Neural progenitor cell (in vitro differentiated cells): Measurements from ENCODE around the gene DNAJB11. TPM values are rescaled to one million over a fixed set of nuclear protein-coding genes. Genes with fewer than 3 reads are reported as not detected.

Source experiments
- DNase-seq: peaks from one replicate; pipeline ENCODE4 v3.0.0-alpha.2; 2016; ENCODE audit warnings: low spot score
- H2AFZ ChIP-seq: fragments of 200-600 bp; sonication (generic); replicated peaks from 2 replicates; pipeline ENCODE4 v1.6.1; 2016; ENCODE audit warnings: antibody characterized with exemption
- H3F3A ChIP-seq: fragments of 200-600 bp; sonication (generic); 2 replicates; pipeline ENCODE4 v1.6.1; 2016; ENCODE audit warnings: antibody characterized with exemption, low read depth
- H3K27ac ChIP-seq: fragments of 200-600 bp; sonication (generic); 2 replicates; pipeline ENCODE4 v1.5.1; 2016; ENCODE audit warnings: mild to moderate bottlenecking
- H3K27me3 ChIP-seq: fragments of 200-600 bp; sonication (generic); 2 replicates; pipeline ENCODE4 v1.6.1; 2016; ENCODE audit warnings: mild to moderate bottlenecking, moderate library complexity
- H3K36me3 ChIP-seq: fragments of 200-600 bp; sonication (generic); 2 replicates; pipeline ENCODE4 v1.5.1; 2016
- H3K4me1 ChIP-seq: fragments of 200-600 bp; sonication (generic); 2 replicates; pipeline ENCODE4 v1.6.1; 2016; ENCODE audit warnings: mixed run types
- H3K4me2 ChIP-seq: fragments of 200-600 bp; sonication (generic); 2 replicates; pipeline ENCODE4 v1.6.1; 2016
- H3K4me3 ChIP-seq: fragments of 200-600 bp; sonication (generic); 2 replicates; pipeline ENCODE4 v1.5.1; 2016
- H3K79me2 ChIP-seq: fragments of 200-600 bp; sonication (generic); 2 replicates; pipeline ENCODE4 v1.6.1; 2016; ENCODE audit warnings: low read depth
- H3K9ac ChIP-seq: fragments of 200-600 bp; sonication (generic); 2 replicates; pipeline ENCODE4 v1.6.1; 2016
- H3K9me3 ChIP-seq: fragments of 200-600 bp; sonication (generic); 2 replicates; pipeline ENCODE4 v1.5.1; 2016; ENCODE audit warnings: low read depth
- H4K20me1 ChIP-seq: fragments of 200-600 bp; sonication (generic); 2 replicates; pipeline ENCODE4 v1.6.1; 2016; ENCODE audit warnings: low read depth
- H3K27ac Mint-ChIP-seq: 3 replicates; pipeline ENCODE4 v1.8.0; 2021; ENCODE audit warnings: mixed read lengths
- H3K27me3 Mint-ChIP-seq: 2 replicates; pipeline ENCODE4 v1.8.0; 2022; ENCODE audit warnings: low read depth, mild to moderate bottlenecking, inconsistent platforms, moderate library complexity, mixed read lengths; ENCODE audit not compliant: insufficient read depth
- H3K36me3 Mint-ChIP-seq: 3 replicates; pipeline ENCODE4 v1.8.0; 2021; ENCODE audit warnings: mixed read lengths
- H3K4me1 Mint-ChIP-seq: 3 replicates; pipeline ENCODE4 v1.8.0; 2021; ENCODE audit warnings: mixed read lengths
- H3K4me3 Mint-ChIP-seq: 3 replicates; pipeline ENCODE4 v1.8.0; 2021; ENCODE audit warnings: mild to moderate bottlenecking, moderate library complexity, mixed read lengths
- H3K9me3 Mint-ChIP-seq: 3 replicates; pipeline ENCODE4 v1.8.0; 2020; ENCODE audit warnings: mixed read lengths
- EZH2 ChIP-seq: fragments of 200-600 bp; sonication (generic); IDR thresholded peaks from 2 replicates; pipeline ENCODE4 v1.6.1; 2017; ENCODE audit warnings: antibody characterized with exemption, mild to moderate bottlenecking, moderate library complexity
- EZH2phosphoT487 ChIP-seq: fragments of 200-600 bp; sonication (generic); IDR thresholded peaks from 2 replicates; pipeline ENCODE4 v1.6.1; 2017; ENCODE audit warnings: antibody characterized with exemption
- total RNA-seq: library from RNA; depleted of rRNA; stranded (reverse); fragments of >200 nt; gene quantifications from 2 replicates; pipeline ENCODE4 v1.2.3, GENCODE V29; 2015; ENCODE audit warnings: low replicate concordance
- TF ChIP-seq, protein P1 (sequence below): fragments of 200-600 bp; sonication (generic); IDR thresholded peaks from 2 replicates; pipeline ENCODE4 v1.5.1; 2017; ENCODE audit warnings: antibody characterized with exemption, mild to moderate bottlenecking

The DNAJB11 gene
- total RNA-seq, 1 donor from 2014 or later: 73.0 TPM

- TF ChIP-seq EZH2phosphoT487: no peak
- Histone ChIP-seq H3F3A (no peaks in the 10 kb centered on the region), H3K4me3 (no peak overlapping the region), H3K9me3 (no peaks in the 10 kb centered on the region), H3K4me1 (no peaks in the 10 kb centered on the region), H3K79me2 (no peaks in the 10 kb centered on the region), H3K4me2 (no peak overlapping the region), H3K27me3 (no peaks in the 10 kb centered on the region), H4K20me1 (no peaks in the 10 kb centered on the region), H3K36me3 (no peaks in the 10 kb centered on the region), H3K27ac (no peak overlapping the region), H3K9ac (no peak overlapping the region), H2AFZ (peak overlapping the region; percentile 50)
- peaks cover 4% of the 10 kb centered on the region for H3K27me3 Mint-ChIP-seq
- H3K9me3 Mint-ChIP-seq: no peaks in the 10 kb centered on the region
- peak overlapping the region; percentile 1 for H3K27ac Mint-ChIP-seq
- H3K4me3 Mint-ChIP-seq: no peak overlapping the region
- H3K36me3 Mint-ChIP-seq: no peaks in the 10 kb centered on the region
- DNase-seq: no peak
- H3K4me1 Mint-ChIP-seq: no peaks in the 10 kb centered on the region
Observed at GRCh38 chr3:186603159-186603558, 32.6 kb downstream of the DNAJB11 start.

DNA sequence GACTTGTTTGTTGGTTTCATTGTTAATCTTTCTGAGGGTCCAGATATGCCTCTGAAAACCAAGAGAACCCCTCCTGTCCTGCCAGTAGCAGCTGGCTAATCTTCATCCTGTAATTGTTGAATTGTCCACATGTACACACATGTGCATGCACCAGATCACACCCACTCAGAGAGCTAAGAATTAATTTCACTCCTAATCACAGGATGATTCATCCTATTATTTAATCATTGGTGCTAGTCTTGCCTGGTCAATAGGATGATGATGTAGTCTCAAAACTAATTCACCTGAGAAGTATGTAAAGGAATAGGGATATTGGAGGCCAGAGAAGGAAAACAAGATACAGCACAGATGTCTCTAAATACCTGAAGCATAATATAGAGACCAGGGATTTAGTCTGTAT is 34.6 kb downstream of the DNAJB11 start:
- Histone ChIP-seq H3K36me3 (no peaks in the 10 kb centered on the region), H3K27ac (no peak overlapping the region), H4K20me1 (no peaks in the 10 kb centered on the region), H3F3A (no peaks in the 10 kb centered on the region), H3K9ac (no peak overlapping the region), H3K4me1 (no peaks in the 10 kb centered on the region), H3K27me3 (no peaks in the 10 kb centered on the region), H3K9me3 (no peaks in the 10 kb centered on the region), H2AFZ (no peak overlapping the region), H3K79me2 (no peaks in the 10 kb centered on the region), H3K4me3 (no peak overlapping the region), H3K4me2 (no peak overlapping the region)
- no peak for DNase-seq
- no peaks in the 10 kb centered on the region for H3K36me3 Mint-ChIP-seq
- peaks cover 4% of the 10 kb centered on the region for H3K27me3 Mint-ChIP-seq
- no peaks in the 10 kb centered on the region for H3K4me1 Mint-ChIP-seq
- no peak for TF ChIP-seq EZH2phosphoT487
- TF ChIP-seq, protein P1, sequence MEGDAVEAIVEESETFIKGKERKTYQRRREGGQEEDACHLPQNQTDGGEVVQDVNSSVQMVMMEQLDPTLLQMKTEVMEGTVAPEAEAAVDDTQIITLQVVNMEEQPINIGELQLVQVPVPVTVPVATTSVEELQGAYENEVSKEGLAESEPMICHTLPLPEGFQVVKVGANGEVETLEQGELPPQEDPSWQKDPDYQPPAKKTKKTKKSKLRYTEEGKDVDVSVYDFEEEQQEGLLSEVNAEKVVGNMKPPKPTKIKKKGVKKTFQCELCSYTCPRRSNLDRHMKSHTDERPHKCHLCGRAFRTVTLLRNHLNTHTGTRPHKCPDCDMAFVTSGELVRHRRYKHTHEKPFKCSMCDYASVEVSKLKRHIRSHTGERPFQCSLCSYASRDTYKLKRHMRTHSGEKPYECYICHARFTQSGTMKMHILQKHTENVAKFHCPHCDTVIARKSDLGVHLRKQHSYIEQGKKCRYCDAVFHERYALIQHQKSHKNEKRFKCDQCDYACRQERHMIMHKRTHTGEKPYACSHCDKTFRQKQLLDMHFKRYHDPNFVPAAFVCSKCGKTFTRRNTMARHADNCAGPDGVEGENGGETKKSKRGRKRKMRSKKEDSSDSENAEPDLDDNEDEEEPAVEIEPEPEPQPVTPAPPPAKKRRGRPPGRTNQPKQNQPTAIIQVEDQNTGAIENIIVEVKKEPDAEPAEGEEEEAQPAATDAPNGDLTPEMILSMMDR: no peak
- H3K9me3 Mint-ChIP-seq: no peaks in the 10 kb centered on the region
- no peak overlapping the region for H3K4me3 Mint-ChIP-seq
- H3K27ac Mint-ChIP-seq: no peak overlapping the region

DNA sequence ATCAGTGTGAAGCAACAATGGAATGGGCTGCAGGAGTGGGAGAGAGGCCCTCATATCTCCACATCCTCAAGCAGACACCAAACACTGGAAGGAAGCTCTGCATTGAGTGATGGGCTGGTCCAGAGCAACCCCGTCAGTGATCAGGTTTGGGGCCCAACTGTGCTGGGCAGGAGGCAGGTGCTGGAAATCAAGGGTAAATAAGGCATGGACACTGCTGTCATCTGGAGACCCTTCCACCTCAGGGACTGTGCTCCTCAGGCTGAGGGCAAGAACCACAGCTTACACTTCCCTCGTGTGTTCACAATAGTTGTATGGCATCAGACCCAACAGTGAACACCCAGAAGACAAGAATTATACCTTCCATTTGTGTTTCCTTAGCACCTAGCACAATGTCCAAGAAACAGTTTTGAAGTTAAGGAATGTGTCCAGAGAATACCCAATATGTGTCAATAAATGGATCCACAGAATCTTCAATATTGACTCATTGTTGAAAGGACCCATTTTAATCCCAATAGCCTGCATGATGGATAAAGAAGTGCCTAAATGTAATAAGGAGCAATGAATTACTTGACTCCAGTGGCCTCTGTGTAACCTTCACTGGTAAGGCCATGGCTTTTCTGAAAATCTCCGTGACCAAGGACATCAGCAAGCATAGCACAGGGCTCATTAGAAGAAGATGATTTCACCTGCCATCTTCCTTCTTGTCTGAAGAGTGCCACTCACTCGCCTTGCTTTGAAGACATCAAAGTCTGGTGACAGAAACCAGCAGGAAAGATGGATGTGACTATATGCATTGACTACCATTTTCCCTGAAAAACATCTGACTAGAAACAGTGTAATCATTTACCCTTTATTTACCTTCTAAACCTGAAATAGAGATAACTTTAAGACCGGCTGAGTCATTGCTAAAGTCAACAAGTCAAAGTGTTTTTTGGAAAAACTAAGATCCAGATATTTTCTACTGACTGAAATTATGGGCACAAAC is 35.3 kb downstream of the DNAJB11 start:
- H3K4me3 ChIP-seq: no peak overlapping the region
- H2AFZ ChIP-seq: no peak overlapping the region
- H3K4me1 ChIP-seq: no peaks in the 10 kb centered on the region
- no peaks in the 10 kb centered on the region for H3K36me3 Mint-ChIP-seq
- H3K27me3 ChIP-seq: no peaks in the 10 kb centered on the region
- H3K36me3 ChIP-seq: no peaks in the 10 kb centered on the region
- no peaks in the 10 kb centered on the region for H3K79me2 ChIP-seq
- H3K27ac ChIP-seq: no peak overlapping the region
- H3K27me3 Mint-ChIP-seq: peaks cover 4% of the 10 kb centered on the region
- H3K4me2 ChIP-seq: no peak overlapping the region
- H3K27ac Mint-ChIP-seq: no peak overlapping the region
- DNase-seq: no peak
- H3K4me1 Mint-ChIP-seq: no peaks in the 10 kb centered on the region
- H3K9me3 Mint-ChIP-seq: no peaks in the 10 kb centered on the region
- H3K9ac ChIP-seq: no peak overlapping the region
- H3K4me3 Mint-ChIP-seq: no peak overlapping the region
- TF ChIP-seq, protein P1: no peak
- TF ChIP-seq EZH2phosphoT487: no peak
- TF ChIP-seq EZH2: no peak
- no peaks in the 10 kb centered on the region for H3K9me3 ChIP-seq
- no peaks in the 10 kb centered on the region for H4K20me1 ChIP-seq
- H3F3A ChIP-seq: no peaks in the 10 kb centered on the region

GRCh38 chr3:186608624-186609215 is 38.2 kb downstream of the DNAJB11 start:
- Histone ChIP-seq H3K4me1 (no peaks in the 10 kb centered on the region), H3K9ac (no peak overlapping the region), H3K4me2 (no peak overlapping the region), H3K79me2 (no peaks in the 10 kb centered on the region), H3K36me3 (no peaks in the 10 kb centered on the region), H3K4me3 (no peak overlapping the region), H3K9me3 (no peaks in the 10 kb centered on the region), H3K27me3 (no peaks in the 10 kb centered on the region), H4K20me1 (no peaks in the 10 kb centered on the region), H3K27ac (no peak overlapping the region), H2AFZ (no peak overlapping the region), H3F3A (no peaks in the 10 kb centered on the region)
- no peak overlapping the region for H3K27ac Mint-ChIP-seq
- TF ChIP-seq EZH2phosphoT487 (no peak), EZH2 (no peak)
- TF ChIP-seq, protein P1: no peak
- H3K36me3 Mint-ChIP-seq: no peaks in the 10 kb centered on the region
- H3K4me3 Mint-ChIP-seq: no peak overlapping the region
- no peak for DNase-seq
- no peaks in the 10 kb centered on the region for H3K9me3 Mint-ChIP-seq
- H3K27me3 Mint-ChIP-seq: peaks cover 7% of the 10 kb centered on the region
- no peaks in the 10 kb centered on the region for H3K4me1 Mint-ChIP-seq
